ENCODE data around the gene PDE12.

DNA sequence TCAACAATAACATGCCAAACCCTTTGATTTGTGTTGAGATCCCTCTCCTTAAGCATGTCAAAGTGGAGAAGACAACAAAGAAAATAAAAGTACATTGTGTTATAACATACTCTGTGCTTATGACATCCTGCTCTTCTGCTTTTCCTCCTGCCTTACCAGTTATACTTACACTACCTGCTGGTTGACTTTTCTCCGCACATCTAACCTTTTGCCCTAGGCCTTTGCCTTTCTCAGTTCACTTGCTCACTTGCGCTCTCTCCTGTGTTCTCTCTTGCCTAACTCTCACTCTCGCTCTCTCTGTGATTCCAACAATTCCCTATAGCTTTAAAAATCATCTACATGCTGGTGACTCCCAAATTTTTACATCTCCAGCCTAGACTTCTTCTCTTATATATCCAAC, 17.6 kb upstream of the PDE12 start:
- TF ChIP-seq, protein P1, sequence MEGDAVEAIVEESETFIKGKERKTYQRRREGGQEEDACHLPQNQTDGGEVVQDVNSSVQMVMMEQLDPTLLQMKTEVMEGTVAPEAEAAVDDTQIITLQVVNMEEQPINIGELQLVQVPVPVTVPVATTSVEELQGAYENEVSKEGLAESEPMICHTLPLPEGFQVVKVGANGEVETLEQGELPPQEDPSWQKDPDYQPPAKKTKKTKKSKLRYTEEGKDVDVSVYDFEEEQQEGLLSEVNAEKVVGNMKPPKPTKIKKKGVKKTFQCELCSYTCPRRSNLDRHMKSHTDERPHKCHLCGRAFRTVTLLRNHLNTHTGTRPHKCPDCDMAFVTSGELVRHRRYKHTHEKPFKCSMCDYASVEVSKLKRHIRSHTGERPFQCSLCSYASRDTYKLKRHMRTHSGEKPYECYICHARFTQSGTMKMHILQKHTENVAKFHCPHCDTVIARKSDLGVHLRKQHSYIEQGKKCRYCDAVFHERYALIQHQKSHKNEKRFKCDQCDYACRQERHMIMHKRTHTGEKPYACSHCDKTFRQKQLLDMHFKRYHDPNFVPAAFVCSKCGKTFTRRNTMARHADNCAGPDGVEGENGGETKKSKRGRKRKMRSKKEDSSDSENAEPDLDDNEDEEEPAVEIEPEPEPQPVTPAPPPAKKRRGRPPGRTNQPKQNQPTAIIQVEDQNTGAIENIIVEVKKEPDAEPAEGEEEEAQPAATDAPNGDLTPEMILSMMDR (IDR thresholded peaks at IDR 0.05), result no peak
- no peak for TF ChIP-seq POLR2A (IDR thresholded peaks at IDR 0.05)

Measured in thyroid gland (tissue), 4 donors.